Measurements from ENCODE around the gene LIPH.

DNA sequence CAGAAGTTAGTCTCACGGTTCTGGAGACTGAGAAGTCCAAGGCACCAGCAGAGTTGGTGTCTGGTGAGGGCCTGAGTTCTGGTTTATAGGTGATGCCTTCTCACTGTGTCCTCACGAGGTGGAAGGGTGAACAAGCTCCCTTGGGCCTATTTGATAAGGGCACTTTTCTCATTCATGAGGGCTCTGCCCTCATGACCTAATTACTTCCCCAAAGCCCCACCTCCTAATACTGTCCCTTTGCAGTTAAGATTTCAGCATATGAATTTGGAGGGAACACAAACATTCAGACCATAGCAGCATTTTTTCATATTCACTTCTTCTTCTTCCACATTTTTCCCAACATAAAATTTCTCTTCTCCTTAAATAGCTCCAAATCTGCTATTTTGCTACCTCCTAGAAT lies 95.0 kb downstream of the LIPH start:
- TF ChIP-seq ZNF274 (IDR thresholded peaks at IDR 0.05; ENCODE audit: insufficient read depth, insufficient read length) = no peak
- TF ChIP-seq FOXM1 (IDR thresholded peaks at IDR 0.05; ENCODE audit: low read depth, low read length) = no peak
- TF ChIP-seq, protein P1, sequence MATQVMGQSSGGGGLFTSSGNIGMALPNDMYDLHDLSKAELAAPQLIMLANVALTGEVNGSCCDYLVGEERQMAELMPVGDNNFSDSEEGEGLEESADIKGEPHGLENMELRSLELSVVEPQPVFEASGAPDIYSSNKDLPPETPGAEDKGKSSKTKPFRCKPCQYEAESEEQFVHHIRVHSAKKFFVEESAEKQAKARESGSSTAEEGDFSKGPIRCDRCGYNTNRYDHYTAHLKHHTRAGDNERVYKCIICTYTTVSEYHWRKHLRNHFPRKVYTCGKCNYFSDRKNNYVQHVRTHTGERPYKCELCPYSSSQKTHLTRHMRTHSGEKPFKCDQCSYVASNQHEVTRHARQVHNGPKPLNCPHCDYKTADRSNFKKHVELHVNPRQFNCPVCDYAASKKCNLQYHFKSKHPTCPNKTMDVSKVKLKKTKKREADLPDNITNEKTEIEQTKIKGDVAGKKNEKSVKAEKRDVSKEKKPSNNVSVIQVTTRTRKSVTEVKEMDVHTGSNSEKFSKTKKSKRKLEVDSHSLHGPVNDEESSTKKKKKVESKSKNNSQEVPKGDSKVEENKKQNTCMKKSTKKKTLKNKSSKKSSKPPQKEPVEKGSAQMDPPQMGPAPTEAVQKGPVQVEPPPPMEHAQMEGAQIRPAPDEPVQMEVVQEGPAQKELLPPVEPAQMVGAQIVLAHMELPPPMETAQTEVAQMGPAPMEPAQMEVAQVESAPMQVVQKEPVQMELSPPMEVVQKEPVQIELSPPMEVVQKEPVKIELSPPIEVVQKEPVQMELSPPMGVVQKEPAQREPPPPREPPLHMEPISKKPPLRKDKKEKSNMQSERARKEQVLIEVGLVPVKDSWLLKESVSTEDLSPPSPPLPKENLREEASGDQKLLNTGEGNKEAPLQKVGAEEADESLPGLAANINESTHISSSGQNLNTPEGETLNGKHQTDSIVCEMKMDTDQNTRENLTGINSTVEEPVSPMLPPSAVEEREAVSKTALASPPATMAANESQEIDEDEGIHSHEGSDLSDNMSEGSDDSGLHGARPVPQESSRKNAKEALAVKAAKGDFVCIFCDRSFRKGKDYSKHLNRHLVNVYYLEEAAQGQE (IDR thresholded peaks at IDR 0.05; ENCODE audit: low read depth, low read length) = no peak
- TF ChIP-seq SRF (IDR thresholded peaks at IDR 0.05; ENCODE audit: low read depth in 2 of 2, low read length in 2 of 2) = no peak
- TF ChIP-seq CHD2 (IDR thresholded peaks at IDR 0.05; ENCODE audit: borderline replicate concordance, low read depth, low read length) = no peak
- no peak for TF ChIP-seq POLR2A (IDR thresholded peaks at IDR 0.05; ENCODE audit: low read depth, low read length)
- no peak for TF ChIP-seq NFYB (IDR thresholded peaks at IDR 0.05; ENCODE audit: insufficient read depth, low read depth, low read length)
- TF ChIP-seq, protein P2, sequence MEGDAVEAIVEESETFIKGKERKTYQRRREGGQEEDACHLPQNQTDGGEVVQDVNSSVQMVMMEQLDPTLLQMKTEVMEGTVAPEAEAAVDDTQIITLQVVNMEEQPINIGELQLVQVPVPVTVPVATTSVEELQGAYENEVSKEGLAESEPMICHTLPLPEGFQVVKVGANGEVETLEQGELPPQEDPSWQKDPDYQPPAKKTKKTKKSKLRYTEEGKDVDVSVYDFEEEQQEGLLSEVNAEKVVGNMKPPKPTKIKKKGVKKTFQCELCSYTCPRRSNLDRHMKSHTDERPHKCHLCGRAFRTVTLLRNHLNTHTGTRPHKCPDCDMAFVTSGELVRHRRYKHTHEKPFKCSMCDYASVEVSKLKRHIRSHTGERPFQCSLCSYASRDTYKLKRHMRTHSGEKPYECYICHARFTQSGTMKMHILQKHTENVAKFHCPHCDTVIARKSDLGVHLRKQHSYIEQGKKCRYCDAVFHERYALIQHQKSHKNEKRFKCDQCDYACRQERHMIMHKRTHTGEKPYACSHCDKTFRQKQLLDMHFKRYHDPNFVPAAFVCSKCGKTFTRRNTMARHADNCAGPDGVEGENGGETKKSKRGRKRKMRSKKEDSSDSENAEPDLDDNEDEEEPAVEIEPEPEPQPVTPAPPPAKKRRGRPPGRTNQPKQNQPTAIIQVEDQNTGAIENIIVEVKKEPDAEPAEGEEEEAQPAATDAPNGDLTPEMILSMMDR (IDR thresholded peaks at IDR 0.05 in 2 of 3, conservative IDR thresholded peaks at IDR 0.05 in 1 of 3; ENCODE audit: control insufficient read depth in 2 of 3, extremely low read depth in 1 of 3, insufficient read depth in 1 of 3, low read depth in 3 of 3, low read length in 3 of 3) = no peak
- no peak for TF ChIP-seq YY1 (IDR thresholded peaks at IDR 0.05; ENCODE audit: low read depth, low read length)
- no peak for TF ChIP-seq POLR2AphosphoS5 (IDR thresholded peaks at IDR 0.05; ENCODE audit: low read length)

All from GM12878 (cell line).